Measurements from ENCODE around the gene PLD4.
"Not testable (repeated sequence)": the region's sequence is repeated elsewhere in the genome, so short reads cannot be mapped to it uniquely, and the experiment has no call there.

The PLD4 gene

GRCh38 chr14:104924421-104925213, at the start of gene PLD4:
TSS of gene PLD4 (plus strand) at chr14:104924879. CDS start at chr14:104927141, 2,262 bp downstream.
- DNase-seq: peak; percentile 38

GRCh38 chr14:104875412-104875751, 49.3 kb upstream of the PLD4 start:
- DNase-seq: no peak

- no peak for DNase-seq
These were observed 48.9 kb upstream of the PLD4 start for GRCh38 chr14:104875811-104876210.

GRCh38 chr14:104876251-104876699, 48.4 kb upstream of the PLD4 start:
- DNase-seq: no peak

- no peak for DNase-seq
These were observed 47.4 kb upstream of the PLD4 start for GRCh38 chr14:104877066-104877805.

GRCh38 chr14:104877806-104878550, 46.7 kb upstream of the PLD4 start:
- no peak for DNase-seq

- no peak for DNase-seq
These were observed 46.1 kb upstream of the PLD4 start for GRCh38 chr14:104878582-104878981.

GRCh38 chr14:104879201-104879982, 45.3 kb upstream of the PLD4 start:
- DNase-seq: no peak

GRCh38 chr14:104879983-104880565, 44.6 kb upstream of the PLD4 start:
- no peak for DNase-seq

GRCh38 chr14:104880584-104881210, 44.0 kb upstream of the PLD4 start:
- DNase-seq: no peak

GRCh38 chr14:104881369-104881979, 43.2 kb upstream of the PLD4 start:
- DNase-seq: no peak

GRCh38 chr14:104882325-104882973, 42.2 kb upstream of the PLD4 start:
- no peak for DNase-seq

- DNase-seq: no peak
These were observed 41.6 kb upstream of the PLD4 start for GRCh38 chr14:104882991-104883660.

- DNase-seq: no peak
These were observed 40.9 kb upstream of the PLD4 start for GRCh38 chr14:104883681-104884361.

GRCh38 chr14:104884381-104884780, 40.3 kb upstream of the PLD4 start:
- DNase-seq: not testable (repeated sequence)

- no peak for DNase-seq
These were observed 39.4 kb upstream of the PLD4 start for GRCh38 chr14:104885031-104885972.

- DNase-seq: no peak
These were observed 38.5 kb upstream of the PLD4 start for GRCh38 chr14:104885973-104886689.

All from KG1 (cell line).